GM21786 (cell line): ENCODE results near the gene MBD2.
"Not testable (repeated sequence)": the region's sequence is repeated elsewhere in the genome, so short reads cannot be mapped to it uniquely, and the experiment has no call there.

ENCODE experiments used
- ATAC-seq: cut with Tn5 transposase; IDR thresholded peaks from one replicate; pipeline ENCODE4 v1.9.1; 2021; ENCODE audit not compliant: unreplicated experiment

Gene MBD2

GRCh38 chr18:54238173-54238936 is 13.9 kb upstream of the MBD2 start:
- no peak for ATAC-seq

GRCh38 chr18:54235871-54236270 is 11.4 kb upstream of the MBD2 start:
- ATAC-seq: no peak

- no peak for ATAC-seq
These were observed 9.3 kb upstream of the MBD2 start for GRCh38 chr18:54233747-54234146.

- ATAC-seq: no peak
These were observed 8.8 kb upstream of the MBD2 start for GRCh38 chr18:54233228-54233625.

GRCh38 chr18:54232485-54233227 is 8.2 kb upstream of the MBD2 start:
- ATAC-seq: no peak

- no peak for ATAC-seq
These were observed 5.1 kb upstream of the MBD2 start for GRCh38 chr18:54229421-54230059.

GRCh38 chr18:54228364-54228763 is 3.9 kb upstream of the MBD2 start:
- ATAC-seq: no peak

GRCh38 chr18:54223568-54224241 is 764 bp downstream of the MBD2 start:
- ATAC-seq: peak; percentile 11

- ATAC-seq: peak; percentile 44
These were observed 1.4 kb downstream of the MBD2 start for GRCh38 chr18:54222922-54223567.

GRCh38 chr18:54220406-54220805 is 4.1 kb downstream of the MBD2 start:
- no peak for ATAC-seq

- not testable (repeated sequence) for ATAC-seq
These were observed 5.7 kb downstream of the MBD2 start for GRCh38 chr18:54218803-54219202.

GRCh38 chr18:54218299-54218698 is 6.2 kb downstream of the MBD2 start:
- no peak for ATAC-seq

- peak; percentile 39 for ATAC-seq
These were observed 6.8 kb downstream of the MBD2 start for GRCh38 chr18:54217624-54218023.

GRCh38 chr18:54215069-54215468 is 9.4 kb downstream of the MBD2 start:
- no peak for ATAC-seq

- ATAC-seq: no peak
These were observed 14.0 kb downstream of the MBD2 start for GRCh38 chr18:54210463-54210862.

- peak; percentile 79 for ATAC-seq
These were observed 14.8 kb downstream of the MBD2 start for GRCh38 chr18:54209471-54210180.

GRCh38 chr18:54206447-54206846 is 18.0 kb downstream of the MBD2 start:
- ATAC-seq: no peak

- ATAC-seq: no peak
These were observed 18.5 kb downstream of the MBD2 start for GRCh38 chr18:54205959-54206358.

- not testable (repeated sequence) for ATAC-seq
These were observed 19.0 kb downstream of the MBD2 start for GRCh38 chr18:54205448-54205847.

GRCh38 chr18:54204883-54205282 is 19.6 kb downstream of the MBD2 start:
- ATAC-seq: no peak
